ENCODE measurements around the gene HERC3. TPM values are rescaled to one million over a fixed set of nuclear protein-coding genes. Genes with fewer than 3 reads are reported as not detected.

Gene HERC3
- total RNA-seq, 1 experiment from 2014 or later = 10.5 TPM

DNA sequence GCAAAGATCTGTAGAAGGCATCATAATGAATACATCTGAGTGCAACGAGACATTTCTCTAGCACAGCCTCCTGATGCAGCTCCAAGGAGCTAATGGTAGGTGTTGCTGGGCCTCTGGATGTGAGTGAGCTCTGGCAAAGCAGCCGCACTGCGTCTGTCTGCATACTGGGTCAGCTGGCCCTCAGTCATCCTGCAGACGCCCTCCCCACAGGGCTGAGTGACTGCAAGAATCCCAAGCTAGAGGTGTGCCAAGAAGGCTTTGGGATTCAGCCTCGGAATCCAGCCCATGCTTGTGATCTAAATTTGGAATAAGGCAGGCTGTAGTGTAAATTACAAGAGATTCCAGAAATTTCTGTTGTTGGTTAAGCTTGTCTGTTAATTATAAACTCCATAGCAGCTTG is 18.5 kb downstream of the HERC3 start:
- TF ChIP-seq, protein P1, sequence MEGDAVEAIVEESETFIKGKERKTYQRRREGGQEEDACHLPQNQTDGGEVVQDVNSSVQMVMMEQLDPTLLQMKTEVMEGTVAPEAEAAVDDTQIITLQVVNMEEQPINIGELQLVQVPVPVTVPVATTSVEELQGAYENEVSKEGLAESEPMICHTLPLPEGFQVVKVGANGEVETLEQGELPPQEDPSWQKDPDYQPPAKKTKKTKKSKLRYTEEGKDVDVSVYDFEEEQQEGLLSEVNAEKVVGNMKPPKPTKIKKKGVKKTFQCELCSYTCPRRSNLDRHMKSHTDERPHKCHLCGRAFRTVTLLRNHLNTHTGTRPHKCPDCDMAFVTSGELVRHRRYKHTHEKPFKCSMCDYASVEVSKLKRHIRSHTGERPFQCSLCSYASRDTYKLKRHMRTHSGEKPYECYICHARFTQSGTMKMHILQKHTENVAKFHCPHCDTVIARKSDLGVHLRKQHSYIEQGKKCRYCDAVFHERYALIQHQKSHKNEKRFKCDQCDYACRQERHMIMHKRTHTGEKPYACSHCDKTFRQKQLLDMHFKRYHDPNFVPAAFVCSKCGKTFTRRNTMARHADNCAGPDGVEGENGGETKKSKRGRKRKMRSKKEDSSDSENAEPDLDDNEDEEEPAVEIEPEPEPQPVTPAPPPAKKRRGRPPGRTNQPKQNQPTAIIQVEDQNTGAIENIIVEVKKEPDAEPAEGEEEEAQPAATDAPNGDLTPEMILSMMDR (IDR thresholded peaks at IDR 0.05; ENCODE audit: insufficient read depth in 1 of 2, low read depth in 1 of 2, low read length in 1 of 2, severe bottlenecking in 1 of 2, unreplicated experiment in 1 of 2) = no peak
- Histone ChIP-seq H3K27me3 (replicated peaks; ENCODE audit: control insufficient read depth, insufficient read depth, low read length) (no peaks in the 10 kb centered on the region), H3K4me3 (ENCODE audit: low read depth, low read length) (no peak overlapping the region), H3K4me1 (peaks cover 3% of the 10 kb centered on the region; the same call in 1 of the 2 replicates), H3K36me3 (ENCODE audit: control insufficient read depth, insufficient read depth, low read length) (no peaks in the 10 kb centered on the region), H3K9me3 (no peaks in the 10 kb centered on the region)
- Mint-ChIP-seq H3K9me3 (ENCODE audit: unreplicated experiment) (peaks cover 10% of the 10 kb centered on the region), H3K27ac (ENCODE audit: unreplicated experiment) (no peak overlapping the region), H3K4me3 (ENCODE audit: unreplicated experiment) (no peak overlapping the region), H3K36me3 (ENCODE audit: insufficient read depth, unreplicated experiment) (peaks cover 5% of the 10 kb centered on the region), H3K27me3 (ENCODE audit: insufficient read depth, unreplicated experiment) (no peaks in the 10 kb centered on the region), H3K4me1 (ENCODE audit: low read depth, unreplicated experiment) (peaks cover 12% of the 10 kb centered on the region)
- intact Hi-C loops (cut with micrococcal nuclease; ENCODE audit: unreplicated experiment) = no loop called here
- no peak for DNase-seq
- ChIA-PET CTCF (interaction anchor here (1.0 kb wide), 1 partner anchor 48 kb away, joined by 3 read pairs; no protein-coding TSS in a partner anchor), POLR2A (no interaction called here)
- no TSS peak for BruUV-seq (replicated peaks)

- TF ChIP-seq, protein P1 (IDR thresholded peaks at IDR 0.05; ENCODE audit: insufficient read depth in 1 of 2, low read depth in 1 of 2, low read length in 1 of 2, severe bottlenecking in 1 of 2, unreplicated experiment in 1 of 2) = no peak
- POLR2A ChIA-PET = no interaction called here
- Histone ChIP-seq H3K4me1 (peaks cover 3% of the 10 kb centered on the region; the same call in 1 of the 2 replicates), H3K4me3 (ENCODE audit: low read depth, low read length) (no peak overlapping the region), H3K9me3 (no peaks in the 10 kb centered on the region), H3K27me3 (replicated peaks; ENCODE audit: control insufficient read depth, insufficient read depth, low read length) (no peaks in the 10 kb centered on the region), H3K36me3 (ENCODE audit: control insufficient read depth, insufficient read depth, low read length) (no peaks in the 10 kb centered on the region)
- no peak overlapping the region for H3K4me3 Mint-ChIP-seq (ENCODE audit: unreplicated experiment)
- CTCF ChIA-PET = no interaction called here
- no TSS peak for BruUV-seq (replicated peaks)
- DNase-seq = no peak
- H3K27me3 Mint-ChIP-seq (ENCODE audit: insufficient read depth, unreplicated experiment) = no peaks in the 10 kb centered on the region
- H3K27ac Mint-ChIP-seq (ENCODE audit: unreplicated experiment) = no peak overlapping the region
- H3K9me3 Mint-ChIP-seq (ENCODE audit: unreplicated experiment) = no peaks in the 10 kb centered on the region
- peaks cover 5% of the 10 kb centered on the region for H3K36me3 Mint-ChIP-seq (ENCODE audit: insufficient read depth, unreplicated experiment)
- peaks cover 12% of the 10 kb centered on the region for H3K4me1 Mint-ChIP-seq (ENCODE audit: low read depth, unreplicated experiment)
- intact Hi-C loops (cut with micrococcal nuclease; ENCODE audit: unreplicated experiment) = no loop called here
Observed at GRCh38 chr4:88613417-88613875, 21.2 kb downstream of the HERC3 start.

DNA sequence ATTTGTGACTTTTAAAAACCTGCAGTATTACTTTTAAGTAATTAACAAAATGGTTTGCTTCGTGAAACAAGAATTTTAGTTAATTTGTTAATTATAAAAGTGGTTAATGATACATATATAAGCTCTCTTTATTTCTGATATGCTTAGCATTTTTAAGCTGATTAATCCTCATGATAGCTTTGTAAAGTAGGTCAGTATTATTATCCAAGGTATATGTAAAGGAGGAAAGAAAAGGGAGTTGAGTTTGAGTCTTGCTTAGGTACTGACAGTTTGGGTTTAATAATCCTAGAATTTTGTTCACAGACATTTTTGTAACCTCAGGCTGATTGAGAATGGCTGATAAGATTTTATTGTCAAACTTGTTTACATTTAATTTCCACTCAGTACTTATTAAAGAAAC is 21.8 kb downstream of the HERC3 start:
- no peak overlapping the region for H3K4me3 Mint-ChIP-seq (ENCODE audit: unreplicated experiment)
- no peaks in the 10 kb centered on the region for H3K27me3 Mint-ChIP-seq (ENCODE audit: insufficient read depth, unreplicated experiment)
- H3K27ac Mint-ChIP-seq (ENCODE audit: unreplicated experiment) = no peak overlapping the region
- peaks cover 3% of the 10 kb centered on the region; the same call in 1 of the 2 replicates for H3K4me1 ChIP-seq
- H3K36me3 ChIP-seq (ENCODE audit: control insufficient read depth, insufficient read depth, low read length) = no peaks in the 10 kb centered on the region
- no peaks in the 10 kb centered on the region for H3K9me3 Mint-ChIP-seq (ENCODE audit: unreplicated experiment)
- intact Hi-C loops (cut with micrococcal nuclease; ENCODE audit: unreplicated experiment) = no loop called here
- ChIA-PET CTCF (no interaction called here), POLR2A (no interaction called here)
- TF ChIP-seq, protein P1 (IDR thresholded peaks at IDR 0.05; ENCODE audit: insufficient read depth in 1 of 2, low read depth in 1 of 2, low read length in 1 of 2, severe bottlenecking in 1 of 2, unreplicated experiment in 1 of 2) = no peak
- H3K9me3 ChIP-seq = no peaks in the 10 kb centered on the region
- no peak for DNase-seq
- H3K36me3 Mint-ChIP-seq (ENCODE audit: insufficient read depth, unreplicated experiment) = peaks cover 5% of the 10 kb centered on the region
- H3K4me1 Mint-ChIP-seq (ENCODE audit: low read depth, unreplicated experiment) = peaks cover 12% of the 10 kb centered on the region
- no TSS peak for BruUV-seq (replicated peaks)
- H3K27me3 ChIP-seq (replicated peaks; ENCODE audit: control insufficient read depth, insufficient read depth, low read length) = no peaks in the 10 kb centered on the region
- no peak overlapping the region for H3K4me3 ChIP-seq (ENCODE audit: low read depth, low read length)

Data from Caco-2 (cell line).